Measurements from ENCODE around the gene STEAP3.

DNA sequence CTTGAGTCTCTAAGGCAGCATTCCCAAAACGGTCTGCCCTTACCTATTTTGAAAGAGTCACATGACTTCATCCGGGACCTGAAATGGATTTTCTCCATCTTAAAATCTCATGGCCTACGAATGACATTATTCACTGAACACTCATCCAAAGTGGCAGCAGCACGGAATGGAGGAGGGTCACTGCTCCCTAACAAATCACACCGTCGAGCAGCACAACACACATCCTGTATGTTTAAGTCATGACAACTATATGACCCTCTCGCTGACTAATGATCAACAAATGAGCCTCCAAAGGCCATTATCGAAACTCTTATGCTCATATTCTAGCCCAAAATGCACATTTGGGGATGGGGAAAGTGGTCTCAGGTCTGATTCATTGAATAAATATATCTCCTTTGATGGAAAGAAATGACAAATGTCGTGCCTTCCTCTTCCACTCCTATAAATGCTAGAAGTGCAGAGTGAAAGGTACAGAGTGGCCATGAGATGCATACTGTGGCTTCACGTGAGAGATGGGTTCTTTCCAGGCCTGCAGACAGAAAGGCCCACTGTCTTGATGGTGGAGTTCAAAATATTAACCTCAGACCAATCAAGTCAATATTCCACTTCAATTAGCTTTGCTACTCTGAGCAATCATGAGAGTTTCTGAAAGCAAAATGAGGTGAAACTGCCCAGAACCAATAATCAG lies 72.2 kb downstream of the STEAP3 start:
- TF ChIP-seq, protein P1, sequence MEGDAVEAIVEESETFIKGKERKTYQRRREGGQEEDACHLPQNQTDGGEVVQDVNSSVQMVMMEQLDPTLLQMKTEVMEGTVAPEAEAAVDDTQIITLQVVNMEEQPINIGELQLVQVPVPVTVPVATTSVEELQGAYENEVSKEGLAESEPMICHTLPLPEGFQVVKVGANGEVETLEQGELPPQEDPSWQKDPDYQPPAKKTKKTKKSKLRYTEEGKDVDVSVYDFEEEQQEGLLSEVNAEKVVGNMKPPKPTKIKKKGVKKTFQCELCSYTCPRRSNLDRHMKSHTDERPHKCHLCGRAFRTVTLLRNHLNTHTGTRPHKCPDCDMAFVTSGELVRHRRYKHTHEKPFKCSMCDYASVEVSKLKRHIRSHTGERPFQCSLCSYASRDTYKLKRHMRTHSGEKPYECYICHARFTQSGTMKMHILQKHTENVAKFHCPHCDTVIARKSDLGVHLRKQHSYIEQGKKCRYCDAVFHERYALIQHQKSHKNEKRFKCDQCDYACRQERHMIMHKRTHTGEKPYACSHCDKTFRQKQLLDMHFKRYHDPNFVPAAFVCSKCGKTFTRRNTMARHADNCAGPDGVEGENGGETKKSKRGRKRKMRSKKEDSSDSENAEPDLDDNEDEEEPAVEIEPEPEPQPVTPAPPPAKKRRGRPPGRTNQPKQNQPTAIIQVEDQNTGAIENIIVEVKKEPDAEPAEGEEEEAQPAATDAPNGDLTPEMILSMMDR (conservative IDR thresholded peaks at IDR 0.05; ENCODE audit: low read depth, low read length): no peak
- no peak for TF ChIP-seq EZH2phosphoT487 (IDR thresholded peaks at IDR 0.05; ENCODE audit: borderline replicate concordance, low read length)
- no peak for TF ChIP-seq EZH2 (IDR thresholded peaks at IDR 0.05; ENCODE audit: low read length, unreplicated experiment)

Data from PC-3 (cell line).